IMR-90 (cell line): ENCODE data around the gene EZR.

ENCODE experiments used
- BHLHE40 ChIP-seq: fragments of 150-350 bp; IDR thresholded peaks from 2 replicates; pipeline ENCODE4 v1.6.1; 2016; ENCODE audit warnings: mild to moderate bottlenecking, low read depth, low read length
- CEBPB ChIP-seq: IDR thresholded peaks from 2 replicates; pipeline ENCODE4 v1.6.1; 2012; ENCODE audit warnings: low read depth, low read length, improper control_type of control experiment
- ELK1 ChIP-seq: fragments of 150-350 bp; IDR thresholded peaks from 2 replicates; pipeline ENCODE4 v1.6.1; 2016; ENCODE audit warnings: low read depth, mild to moderate bottlenecking, low read length, moderate library complexity, borderline replicate concordance
- MAFK ChIP-seq: IDR thresholded peaks from 2 replicates; pipeline ENCODE4 v1.6.1; 2012; ENCODE audit warnings: low read depth, low read length, improper control_type of control experiment
- NFE2L2 ChIP-seq: fragments of 150-350 bp; IDR thresholded peaks from 2 replicates; pipeline ENCODE4 v1.6.1; 2016; ENCODE audit warnings: low read depth, mild to moderate bottlenecking, low read length
- POLR2A ChIP-seq: IDR thresholded peaks from 2 replicates; pipeline ENCODE4 v1.6.1; 2012; ENCODE audit warnings: mild to moderate bottlenecking, low read depth, low read length
- RAD21 ChIP-seq: IDR thresholded peaks from 2 replicates; pipeline ENCODE4 v1.6.1; 2012; ENCODE audit warnings: low read length, improper control_type of control experiment
- TF ChIP-seq, protein P1 (sequence below): conservative IDR thresholded peaks from 2 replicates; pipeline ENCODE4 v1.5.1; 2012; ENCODE audit warnings: mild to moderate bottlenecking, low read depth, low read length, improper control_type of control experiment

DNA sequence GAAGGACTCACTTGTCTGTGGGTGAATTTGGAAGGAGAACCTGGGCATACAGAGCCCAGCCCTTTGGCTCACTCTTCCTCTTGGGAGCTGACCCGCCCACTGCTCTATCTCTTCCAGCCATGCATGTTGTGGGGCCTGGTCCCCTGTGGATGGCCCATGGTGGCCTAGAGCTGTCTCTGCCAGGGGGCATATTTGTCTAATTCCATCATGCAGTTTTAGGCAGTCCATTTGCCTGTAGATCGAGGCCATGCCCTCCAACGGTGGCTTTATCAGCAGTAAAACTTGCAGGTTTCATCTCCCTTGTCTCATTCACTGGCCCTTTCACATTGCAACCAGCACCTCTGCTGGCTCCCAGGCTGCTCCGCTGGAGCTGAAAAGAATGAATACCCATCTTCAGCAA, 12.9 kb upstream of the EZR start:
- TF ChIP-seq, protein P1, sequence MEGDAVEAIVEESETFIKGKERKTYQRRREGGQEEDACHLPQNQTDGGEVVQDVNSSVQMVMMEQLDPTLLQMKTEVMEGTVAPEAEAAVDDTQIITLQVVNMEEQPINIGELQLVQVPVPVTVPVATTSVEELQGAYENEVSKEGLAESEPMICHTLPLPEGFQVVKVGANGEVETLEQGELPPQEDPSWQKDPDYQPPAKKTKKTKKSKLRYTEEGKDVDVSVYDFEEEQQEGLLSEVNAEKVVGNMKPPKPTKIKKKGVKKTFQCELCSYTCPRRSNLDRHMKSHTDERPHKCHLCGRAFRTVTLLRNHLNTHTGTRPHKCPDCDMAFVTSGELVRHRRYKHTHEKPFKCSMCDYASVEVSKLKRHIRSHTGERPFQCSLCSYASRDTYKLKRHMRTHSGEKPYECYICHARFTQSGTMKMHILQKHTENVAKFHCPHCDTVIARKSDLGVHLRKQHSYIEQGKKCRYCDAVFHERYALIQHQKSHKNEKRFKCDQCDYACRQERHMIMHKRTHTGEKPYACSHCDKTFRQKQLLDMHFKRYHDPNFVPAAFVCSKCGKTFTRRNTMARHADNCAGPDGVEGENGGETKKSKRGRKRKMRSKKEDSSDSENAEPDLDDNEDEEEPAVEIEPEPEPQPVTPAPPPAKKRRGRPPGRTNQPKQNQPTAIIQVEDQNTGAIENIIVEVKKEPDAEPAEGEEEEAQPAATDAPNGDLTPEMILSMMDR: no peak
- TF ChIP-seq ELK1 (no peak), CEBPB (no peak), NFE2L2 (no peak), MAFK (no peak), RAD21 (no peak), POLR2A (no peak), BHLHE40 (no peak)
